ENCODE data around the gene C3orf22. TPM values are rescaled to one million over a fixed set of nuclear protein-coding genes. Genes with fewer than 3 reads are reported as not detected.

Gene C3orf22
- total RNA-seq, 4 donors from 2014 or later, result not detected

GRCh38 chr3:126535636-126536035, 23.1 kb downstream of the C3orf22 start:
- no peak for TF ChIP-seq CTCF (IDR thresholded peaks at IDR 0.05; ENCODE audit: low read depth)

- no peak for TF ChIP-seq CTCF (IDR thresholded peaks at IDR 0.05; ENCODE audit: low read depth)
These were observed 25.2 kb downstream of the C3orf22 start for GRCh38 chr3:126533506-126533905.

GRCh38 chr3:126531051-126531330, 27.7 kb downstream of the C3orf22 start:
- no peak for TF ChIP-seq CTCF (IDR thresholded peaks at IDR 0.05; ENCODE audit: low read depth)

GRCh38 chr3:126530171-126531050, 28.3 kb downstream of the C3orf22 start:
- TF ChIP-seq CTCF (IDR thresholded peaks at IDR 0.05; ENCODE audit: low read depth), result no peak

- TF ChIP-seq CTCF (IDR thresholded peaks at IDR 0.05; ENCODE audit: low read depth), result no peak
These were observed 29.1 kb downstream of the C3orf22 start for GRCh38 chr3:126529585-126530170.

GRCh38 chr3:126528800-126529541, 29.8 kb downstream of the C3orf22 start:
- TF ChIP-seq CTCF (IDR thresholded peaks at IDR 0.05; ENCODE audit: low read depth), result no peak

- TF ChIP-seq CTCF (IDR thresholded peaks at IDR 0.05; ENCODE audit: low read depth), result no peak
These were observed 30.3 kb downstream of the C3orf22 start for GRCh38 chr3:126528419-126528799.
